Caki2 (cell line): ENCODE results near the gene CD300LD. TPM values are rescaled to one million over a fixed set of nuclear protein-coding genes. Genes with fewer than 3 reads are reported as not detected.
A peak's percentile ranks its signal among the peaks of the same experiment; 100 is the strongest.

ENCODE experiments used
- DNase-seq: peaks from one replicate; pipeline ENCODE4 v3.0.0-alpha.2; 2015; ENCODE audit warnings: low read depth
- in situ Hi-C: cut with HindIII; loops from 2 replicates; pipeline ENCODE4 v1.10.0; 2016; ENCODE audit warnings: low sequenced_read_pairs, low pct_unique_long_range_greater_than_20kb, mixed read lengths
- total RNA-seq: library from RNA; depleted of rRNA; stranded (reverse); fragments of >200 nt; shearing (Covaris generic); gene quantifications from 2 replicates; pipeline ENCODE4 v1.2.3, GENCODE V29; 2014; ENCODE audit warnings: low replicate concordance; rRNA removed

The CD300LD gene
- total RNA-seq, 1 experiment from 2014 or later: not detected

DNA sequence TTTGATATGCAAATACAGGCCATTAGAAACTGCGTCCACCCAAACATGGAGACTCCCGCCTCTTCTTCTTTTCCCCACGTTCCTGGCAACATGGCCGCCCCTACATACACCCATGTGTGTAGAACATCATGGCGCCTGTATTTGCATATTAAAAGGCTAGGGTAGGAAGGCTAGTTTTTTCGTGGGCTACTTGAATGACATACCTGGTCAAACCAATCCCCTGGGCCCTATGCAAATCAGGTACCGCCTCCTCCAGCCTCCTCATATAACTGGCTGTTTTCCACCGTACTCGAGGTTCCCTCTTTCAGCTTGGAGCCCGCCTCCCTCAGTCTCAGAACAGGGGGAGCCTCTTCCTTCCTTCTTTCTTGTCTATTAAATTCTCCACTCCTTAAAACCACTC lies 60.0 kb downstream of the CD300LD start:
- in situ Hi-C loops: no loop called here
- DNase-seq: peak; percentile 75

DNA sequence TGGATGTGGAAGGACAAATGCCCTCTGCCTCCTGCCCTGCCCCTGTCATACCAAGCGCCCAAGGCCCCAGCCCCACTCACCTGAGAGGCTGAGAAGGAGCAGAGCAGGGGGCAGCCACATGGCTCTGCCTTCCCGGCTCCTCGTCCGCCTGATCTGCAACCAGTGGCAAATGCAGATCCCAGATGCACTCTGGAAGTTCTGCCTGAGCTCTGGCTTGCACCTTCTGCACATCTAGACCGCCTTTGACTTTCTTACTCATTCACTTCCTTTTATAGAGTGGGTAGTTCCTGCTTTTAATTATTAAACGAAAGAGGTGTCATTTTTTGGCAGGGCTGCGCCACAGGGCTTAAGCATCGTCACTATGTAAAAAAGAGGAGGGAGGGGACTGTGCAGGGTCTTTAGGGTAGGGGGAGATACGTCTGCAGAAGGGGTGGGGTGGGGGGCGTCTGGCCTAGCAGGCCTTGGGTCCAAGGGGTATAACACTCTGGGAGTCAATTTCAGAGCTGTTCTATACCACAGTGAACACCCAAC lies 60.8 kb downstream of the CD300LD start, which contains the start of gene CD300LB:
CD300LB (minus strand) TSS at position 245 of the 531 bp plus-strand sequence; CDS start at position 120, 125 bp downstream.
- DNase-seq: no peak
- in situ Hi-C loops: no loop called here

DNA sequence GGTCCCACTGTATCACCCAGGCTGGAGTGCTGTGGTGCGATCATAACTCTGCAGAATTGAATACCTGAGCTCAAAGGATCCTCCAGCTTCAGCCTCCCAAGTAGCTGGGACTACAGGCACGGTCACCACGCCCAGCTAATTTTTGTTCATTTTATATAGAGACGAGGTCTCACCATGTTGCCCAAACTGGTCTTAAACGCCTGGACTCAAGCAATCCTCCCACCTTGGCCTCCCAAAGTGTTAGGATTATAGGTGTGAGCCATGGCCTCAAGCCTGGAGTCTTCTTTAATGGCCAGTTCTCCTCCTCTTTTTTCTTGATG lies 61.3 kb downstream of the CD300LD start:
- no peak for DNase-seq
- in situ Hi-C loops: no loop called here

Other genes starting within 250 kb of the CD300LD start
- not detected in 2 replicates for gene BTBD17, start 230.4 kb downstream of the CD300LD start, total RNA-seq
- gene GPR142, start 224.8 kb downstream of the CD300LD start, total RNA-seq: not detected in 2 replicates
- 328 and 424 TPM in 2 replicates for gene GPRC5C, start 160.2 kb downstream of the CD300LD start, total RNA-seq
- gene CD300A, start 125.6 kb downstream of the CD300LD start, total RNA-seq: not detected in 2 replicates
- not detected in 2 replicates for gene CD300LB, start 60.8 kb downstream of the CD300LD start, total RNA-seq
- not detected in 2 replicates for gene CD300C, start 46.2 kb downstream of the CD300LD start, total RNA-seq
- gene CD300H, start 24.8 kb downstream of the CD300LD start, total RNA-seq: not detected in 2 replicates
- gene CD300E, start 31.5 kb upstream of the CD300LD start, total RNA-seq: not detected in 2 replicates
- not detected in 2 replicates for gene CD300LF, start 120.6 kb upstream of the CD300LD start, total RNA-seq
- not detected in 2 replicates for gene RAB37, start 145.0 kb upstream of the CD300LD start, total RNA-seq
- gene NHERF1, start 156.3 kb upstream of the CD300LD start, total RNA-seq: 5.2 and 21.0 TPM in 2 replicates
- gene NAT9, start 184.1 kb upstream of the CD300LD start, total RNA-seq: 36.6 and 36.8 TPM in 2 replicates